GM12873 (cell line): ENCODE data around the gene BEAN1.

Experiments
- TF ChIP-seq, protein P1 (sequence below): IDR thresholded peaks from 2 replicates; pipeline ENCODE4 v1.5.1; 2012; ENCODE audit warnings: low read depth, mild to moderate bottlenecking, moderate library complexity, low read length, control low read depth; ENCODE audit not compliant: insufficient read depth; ENCODE audit errors: missing control alignments

BEAN1 gene

DNA sequence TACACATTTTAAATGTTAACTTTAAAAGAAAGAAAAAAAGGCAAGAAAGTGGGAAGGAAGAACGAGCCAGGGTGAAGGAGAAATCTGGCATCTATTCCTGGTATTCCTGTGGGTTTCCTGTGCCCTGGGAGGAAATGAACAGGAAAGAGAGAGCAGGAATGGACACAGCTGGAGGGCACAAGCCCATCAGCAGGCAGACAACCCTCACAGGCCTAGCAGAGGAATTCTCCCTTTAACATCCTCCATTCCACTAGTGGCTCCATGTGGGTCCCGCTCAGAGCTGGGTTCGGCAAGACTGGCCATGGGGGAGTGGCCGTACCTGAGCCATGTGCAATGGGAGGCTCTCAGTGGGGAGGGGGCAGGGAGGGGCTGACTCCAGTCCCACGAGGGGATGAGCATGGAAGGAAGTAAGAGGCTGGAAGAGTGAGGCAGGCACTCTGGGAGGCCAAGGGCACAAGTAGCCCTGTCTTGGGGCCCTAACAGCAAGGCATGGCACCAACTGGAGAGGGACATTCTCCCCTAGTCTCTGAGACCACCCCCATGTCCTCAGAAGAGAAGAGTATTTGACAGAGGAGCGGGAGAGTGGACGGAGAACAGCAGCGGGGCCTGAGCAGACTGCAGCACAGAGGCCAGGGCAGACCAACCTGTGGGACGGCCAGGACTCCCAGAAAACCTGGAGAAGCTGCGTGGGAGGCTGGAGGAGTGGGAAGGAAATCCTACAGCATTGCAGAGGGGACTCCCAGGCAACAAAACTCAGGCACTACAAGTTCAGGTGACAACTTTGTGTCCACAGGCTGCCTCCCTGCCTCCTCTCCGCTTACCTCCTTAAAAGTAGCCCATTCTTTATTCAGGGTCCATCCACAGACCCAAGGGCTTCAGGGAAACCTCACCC, 92.6 kb downstream of the BEAN1 start:
- TF ChIP-seq, protein P1, sequence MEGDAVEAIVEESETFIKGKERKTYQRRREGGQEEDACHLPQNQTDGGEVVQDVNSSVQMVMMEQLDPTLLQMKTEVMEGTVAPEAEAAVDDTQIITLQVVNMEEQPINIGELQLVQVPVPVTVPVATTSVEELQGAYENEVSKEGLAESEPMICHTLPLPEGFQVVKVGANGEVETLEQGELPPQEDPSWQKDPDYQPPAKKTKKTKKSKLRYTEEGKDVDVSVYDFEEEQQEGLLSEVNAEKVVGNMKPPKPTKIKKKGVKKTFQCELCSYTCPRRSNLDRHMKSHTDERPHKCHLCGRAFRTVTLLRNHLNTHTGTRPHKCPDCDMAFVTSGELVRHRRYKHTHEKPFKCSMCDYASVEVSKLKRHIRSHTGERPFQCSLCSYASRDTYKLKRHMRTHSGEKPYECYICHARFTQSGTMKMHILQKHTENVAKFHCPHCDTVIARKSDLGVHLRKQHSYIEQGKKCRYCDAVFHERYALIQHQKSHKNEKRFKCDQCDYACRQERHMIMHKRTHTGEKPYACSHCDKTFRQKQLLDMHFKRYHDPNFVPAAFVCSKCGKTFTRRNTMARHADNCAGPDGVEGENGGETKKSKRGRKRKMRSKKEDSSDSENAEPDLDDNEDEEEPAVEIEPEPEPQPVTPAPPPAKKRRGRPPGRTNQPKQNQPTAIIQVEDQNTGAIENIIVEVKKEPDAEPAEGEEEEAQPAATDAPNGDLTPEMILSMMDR = no peak

GRCh38 chr16:66520406-66521170, 93.5 kb downstream of the BEAN1 start:
- TF ChIP-seq, protein P1 = no peak

DNA sequence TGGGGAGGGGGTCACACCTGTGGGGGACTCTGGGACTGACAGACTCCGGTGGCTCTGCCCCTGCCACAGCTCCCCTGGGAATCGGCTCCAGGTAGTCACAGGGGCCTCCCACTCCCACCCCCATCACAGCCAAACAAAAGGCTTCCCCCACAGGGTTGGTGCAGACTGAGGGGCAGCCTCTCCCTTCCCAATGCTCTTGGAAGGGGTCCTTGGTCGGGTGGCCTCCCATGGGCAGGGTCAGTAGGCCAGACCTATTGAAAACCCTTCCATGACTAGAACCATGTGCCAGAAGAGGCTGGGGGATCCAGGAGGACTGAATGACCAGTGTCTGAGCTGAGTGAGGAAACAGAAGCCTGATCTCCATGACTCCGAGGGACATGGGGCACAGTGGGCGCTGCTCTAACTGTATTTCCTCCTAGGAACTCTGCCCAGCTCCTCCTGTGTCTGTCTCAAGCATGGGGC, 94.2 kb downstream of the BEAN1 start:
- TF ChIP-seq, protein P1 = no peak

DNA sequence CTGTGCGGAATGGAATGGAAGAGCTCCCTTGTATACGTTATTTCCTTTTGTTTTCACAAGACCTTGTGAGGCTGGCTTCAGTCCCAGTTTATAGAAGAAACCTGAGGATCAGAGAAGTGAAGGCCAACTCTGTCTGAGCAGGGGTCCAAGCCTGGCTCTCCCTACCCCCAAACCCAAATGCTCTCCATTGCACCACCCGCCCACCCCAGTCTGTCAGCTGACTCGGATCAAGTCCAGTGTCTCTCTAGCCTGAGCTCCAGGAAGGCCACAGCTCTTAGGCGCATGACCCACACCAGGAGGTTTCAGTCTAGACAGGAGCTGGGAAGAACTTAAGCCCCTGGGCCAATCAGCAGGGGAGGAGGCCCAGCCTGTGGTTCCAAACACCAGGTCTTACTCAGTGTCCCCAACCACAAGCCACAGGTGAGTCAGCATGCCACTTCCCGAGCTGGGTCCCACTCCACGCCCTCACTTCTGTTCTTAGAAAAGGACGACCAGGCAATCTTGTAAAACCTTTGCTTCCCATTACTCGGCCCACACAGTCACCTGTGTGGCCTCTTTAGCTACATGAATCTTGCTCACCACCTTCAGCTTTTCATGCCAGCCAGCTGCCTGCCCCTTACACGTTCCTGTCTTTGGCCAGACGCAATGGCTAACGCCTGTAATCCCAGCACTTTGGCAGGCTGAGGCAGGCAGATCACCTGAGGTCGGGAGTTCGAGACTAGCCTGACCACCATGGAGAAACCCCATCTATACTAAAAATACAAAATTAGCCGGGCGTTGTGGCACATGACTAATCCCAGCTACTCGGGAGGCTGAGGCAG, 95.1 kb downstream of the BEAN1 start:
- TF ChIP-seq, protein P1 = no peak

GRCh38 chr16:66522816-66523590, 95.9 kb downstream of the BEAN1 start:
- TF ChIP-seq, protein P1 = no peak

GRCh38 chr16:66523861-66524354, 96.8 kb downstream of the BEAN1 start:
- TF ChIP-seq, protein P1 = no peak
